Measurements from ENCODE around the gene UBTD2.
A peak's percentile ranks its signal among the peaks of the same experiment; 100 is the strongest.
"Not testable (repeated sequence)": the region's sequence is repeated elsewhere in the genome, so short reads cannot be mapped to it uniquely, and the experiment has no call there.

The UBTD2 gene

DNA sequence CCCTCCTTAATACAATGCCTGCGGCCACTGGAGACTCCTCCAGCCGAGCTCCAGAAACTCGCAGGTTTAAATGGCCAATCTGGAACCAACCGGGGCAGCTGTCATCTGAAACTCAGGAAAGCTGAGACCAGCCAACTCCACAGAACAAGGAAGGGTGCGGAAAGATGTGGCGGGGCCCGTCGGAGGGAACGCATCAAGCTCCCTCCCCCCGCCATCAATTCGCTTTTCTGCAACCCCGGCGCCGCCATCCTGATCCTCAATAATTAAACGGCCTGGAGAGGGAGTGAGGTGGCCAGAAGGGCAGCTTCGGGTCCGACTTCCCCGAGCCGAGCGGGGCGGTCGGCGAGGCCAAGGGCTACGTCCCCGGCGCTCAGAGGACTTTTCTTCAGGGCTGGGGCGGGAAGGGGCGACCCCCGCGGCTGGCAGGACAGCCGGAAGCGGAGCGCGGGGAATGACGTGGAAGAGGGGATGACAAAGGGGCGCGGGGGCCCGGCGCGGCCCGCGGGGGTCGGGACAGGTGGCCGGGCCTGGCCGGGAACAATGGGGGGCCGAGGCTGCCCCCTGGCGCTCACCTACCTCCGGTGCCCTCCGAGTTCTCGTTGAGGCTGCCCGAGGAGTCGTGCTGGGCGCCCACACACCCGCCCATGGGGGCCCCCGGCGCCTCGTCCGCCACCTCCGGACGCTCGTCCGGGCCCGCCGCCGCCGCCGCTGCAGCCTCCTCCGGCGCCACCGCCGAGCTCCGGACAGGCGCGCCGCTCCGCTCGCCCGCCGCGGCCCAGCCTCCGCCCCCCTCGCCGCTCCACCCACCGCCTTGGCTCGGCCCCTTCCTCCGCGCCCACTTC is at the start of gene UBTD2:
Gene UBTD2 (minus strand): TSS at position 745 of the 842 bp plus-strand sequence. CDS start 99 bp downstream, at position 646.
- no peak for DNase-seq

GRCh38 chr5:172326901-172327300 is 43.3 kb upstream of the UBTD2 start:
- not testable (repeated sequence) for DNase-seq

GRCh38 chr5:172325452-172325851 is 41.9 kb upstream of the UBTD2 start:
- DNase-seq, result no peak

DNA sequence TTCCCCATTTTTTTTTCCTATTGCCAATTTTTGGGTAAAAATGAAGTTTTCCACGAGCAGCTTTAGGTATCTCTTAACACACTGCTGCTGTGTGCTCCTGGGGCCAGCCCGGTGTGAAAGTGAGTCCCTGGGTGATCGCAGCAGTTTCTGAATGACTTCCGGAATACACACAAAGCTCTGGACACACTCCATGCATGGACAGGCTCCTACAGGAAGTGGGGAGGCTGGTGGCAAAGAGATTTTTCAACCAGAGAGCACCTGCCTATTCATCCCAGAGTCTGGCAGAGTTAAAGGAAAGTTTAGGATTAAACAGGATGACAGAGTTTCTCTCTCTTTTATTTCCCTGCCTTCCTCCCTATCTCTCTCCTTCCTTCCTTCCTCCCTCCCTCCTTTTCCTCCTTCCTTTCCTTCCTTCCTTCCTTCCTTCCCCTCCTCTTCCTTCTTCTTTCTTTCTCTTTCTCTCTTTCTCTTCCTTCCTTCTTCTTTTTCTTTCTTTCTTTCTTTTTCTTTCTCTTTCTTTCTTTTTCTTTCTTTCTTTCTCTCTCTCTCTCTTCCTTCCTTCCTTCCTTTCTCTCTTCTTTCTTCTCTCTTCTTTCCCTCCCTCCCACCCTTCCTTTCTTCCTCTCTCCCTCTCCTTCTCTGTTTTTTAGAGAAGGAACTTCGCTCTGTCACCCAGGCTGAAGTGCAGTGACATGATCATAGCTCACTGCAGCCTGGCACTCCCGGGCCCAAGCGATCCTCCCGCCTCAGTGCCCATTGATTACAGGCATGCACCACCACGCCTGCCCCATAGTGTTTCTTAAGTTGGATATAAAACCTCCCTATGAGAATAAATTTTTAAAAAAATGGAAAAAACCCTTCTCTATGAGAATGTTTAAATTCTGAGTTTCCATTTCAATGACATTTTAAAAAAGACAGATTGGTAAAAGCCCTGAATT is 38.7 kb upstream of the UBTD2 start:
- DNase-seq, result no peak

DNA sequence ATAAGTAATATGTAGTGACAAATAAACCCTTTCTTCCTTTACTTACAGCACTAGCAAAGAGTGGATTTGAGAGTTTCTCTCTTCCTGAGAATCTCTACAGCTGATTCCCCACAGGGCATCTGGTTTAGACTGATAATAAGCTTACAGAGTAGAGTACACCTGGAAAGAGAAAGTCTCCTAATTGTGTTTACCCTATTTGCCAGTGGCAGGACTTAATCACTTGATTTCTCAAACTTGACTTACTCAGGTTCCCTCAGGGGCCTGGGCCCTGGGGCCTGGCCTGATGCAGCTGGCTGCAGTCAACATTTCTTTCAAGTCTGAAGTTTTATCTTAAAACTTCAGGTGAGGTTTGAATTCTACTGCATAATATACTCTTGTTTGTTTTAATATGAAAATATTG is 38.0 kb upstream of the UBTD2 start:
- DNase-seq, result no peak

DNA sequence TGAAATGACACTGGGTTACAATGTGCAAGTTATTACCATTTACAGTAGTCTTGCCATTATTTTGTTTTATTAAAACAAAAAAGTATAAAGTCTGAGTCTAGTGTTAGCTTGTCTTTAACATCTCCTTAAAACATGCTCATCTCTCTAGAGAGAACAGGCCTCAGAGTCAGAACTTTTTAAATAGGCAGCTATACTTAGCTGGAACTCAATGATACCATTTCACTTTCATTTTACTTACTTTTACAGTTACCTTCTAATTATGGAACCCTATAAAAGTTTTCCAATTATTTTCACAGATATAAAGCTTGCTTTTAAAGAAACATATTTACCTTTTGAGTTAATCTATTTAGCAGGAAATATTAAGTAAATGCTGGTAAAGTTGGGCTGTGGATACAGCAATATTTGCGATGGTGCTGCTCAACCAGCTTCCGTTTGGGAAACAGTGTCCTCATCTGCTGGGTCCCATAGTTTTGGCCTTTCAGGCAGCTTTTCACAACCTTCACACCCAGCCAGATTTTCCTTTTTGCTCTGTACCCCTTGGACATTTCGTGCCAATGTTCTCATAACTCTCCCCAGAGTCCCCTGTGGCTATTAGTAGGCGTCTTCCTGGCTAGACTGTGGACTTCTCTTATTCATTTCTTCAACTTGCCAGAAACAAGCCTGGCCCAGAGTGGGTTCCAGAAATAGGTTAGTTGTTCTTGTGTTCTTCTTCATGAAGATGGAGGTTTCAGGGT is 36.3 kb upstream of the UBTD2 start:
- DNase-seq, result no peak

GRCh38 chr5:172315587-172316493 is 32.3 kb upstream of the UBTD2 start:
- DNase-seq, result no peak

DNA sequence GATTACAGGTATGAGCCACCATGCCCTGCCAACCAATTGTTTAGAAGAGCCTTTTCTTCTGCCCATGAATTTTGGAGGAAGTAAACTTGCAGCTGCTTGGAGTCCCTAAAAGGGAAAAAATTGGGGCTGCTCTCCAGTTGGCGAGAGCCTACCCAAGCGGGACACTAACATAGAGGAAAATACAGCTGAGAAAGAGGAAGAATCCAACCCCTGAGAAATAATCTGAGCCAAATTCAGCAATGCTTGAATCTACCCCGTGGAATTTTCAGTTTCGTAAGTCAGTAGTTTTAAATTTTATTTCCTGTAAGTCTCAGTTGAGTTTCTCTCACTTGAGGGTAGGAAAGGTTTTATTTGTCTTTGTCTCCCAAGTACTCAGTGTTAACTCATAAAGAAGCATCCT is 30.4 kb upstream of the UBTD2 start:
- no peak for DNase-seq

GRCh38 chr5:172312286-172312685 is 28.7 kb upstream of the UBTD2 start:
- DNase-seq, result no peak

DNA sequence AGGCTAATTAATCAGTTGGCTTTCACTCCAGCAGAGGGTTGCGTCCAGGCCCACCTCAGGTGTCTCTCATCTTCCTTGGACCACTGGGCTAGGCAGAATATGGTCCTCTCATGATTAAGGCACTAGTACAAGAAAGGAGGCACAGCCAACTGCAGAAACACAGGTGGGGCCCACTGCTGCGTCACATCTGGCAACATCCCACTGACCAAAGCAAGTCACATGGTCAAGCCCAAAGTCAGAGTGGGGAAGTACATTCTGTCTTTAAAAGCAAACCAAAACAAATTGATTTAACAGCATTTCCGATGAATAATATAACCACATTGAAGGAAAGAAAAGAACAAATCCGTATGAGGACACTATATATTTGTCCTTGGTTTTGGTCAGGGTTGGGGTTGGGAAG is 28.0 kb upstream of the UBTD2 start:
- DNase-seq, result no peak

DNA sequence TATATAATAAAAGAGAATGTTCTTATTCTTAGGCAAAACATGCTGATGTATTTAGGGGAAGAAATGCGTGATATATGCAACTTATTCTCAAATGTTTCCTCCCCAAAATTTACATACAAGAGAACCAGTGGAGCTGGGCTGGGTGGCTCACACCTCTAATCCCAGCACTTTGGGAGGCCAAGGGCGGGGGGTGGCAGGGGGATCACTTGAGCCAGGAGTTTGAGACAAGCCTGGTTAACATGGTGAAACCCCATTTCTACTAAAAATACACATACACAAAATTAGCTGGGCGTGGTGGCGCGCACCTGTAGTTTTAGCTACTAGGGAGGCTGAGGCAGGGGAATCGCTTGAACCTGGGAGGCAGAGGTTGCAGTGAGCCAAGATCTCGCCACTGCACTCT is 27.5 kb upstream of the UBTD2 start:
- no peak for DNase-seq

DNA sequence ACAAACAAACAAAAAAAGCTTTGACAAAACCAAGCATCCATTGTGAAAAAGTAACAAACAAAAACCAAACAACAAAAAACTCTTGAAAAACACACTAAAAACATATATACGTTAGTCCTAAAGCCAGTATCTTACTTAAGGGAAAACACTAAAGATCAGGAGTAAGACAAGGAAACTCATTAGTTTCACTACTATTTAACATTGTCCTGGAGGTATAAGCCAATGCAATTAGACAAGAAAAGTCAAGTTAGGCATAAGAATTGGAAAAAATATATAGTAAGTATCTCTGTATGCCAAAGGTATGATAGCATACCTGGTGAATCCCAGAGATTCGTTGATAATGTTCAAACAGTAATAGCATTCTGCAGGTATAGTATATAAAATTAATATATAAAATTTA is 21.8 kb upstream of the UBTD2 start:
- DNase-seq, result no peak

GRCh38 chr5:172303572-172304335 is 20.2 kb upstream of the UBTD2 start:
- no peak for DNase-seq

DNA sequence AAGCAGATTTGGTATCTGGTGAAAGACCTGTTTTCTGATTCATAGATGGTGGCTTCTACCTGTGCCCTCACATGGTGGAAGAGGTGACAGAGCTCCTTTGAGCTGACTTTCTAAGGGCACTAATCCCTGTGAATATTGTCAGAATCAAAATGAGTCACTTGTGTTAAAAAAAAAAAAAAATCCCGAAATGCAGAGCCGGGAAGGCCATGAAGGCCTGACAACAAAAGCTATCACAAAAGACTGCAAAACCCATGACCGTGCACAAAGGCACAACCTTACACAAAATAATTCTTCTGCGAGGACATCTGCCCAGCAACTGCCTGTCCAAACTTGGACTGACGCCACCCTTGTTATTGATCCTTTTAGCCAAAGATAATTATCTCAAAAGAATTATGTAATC is 19.6 kb upstream of the UBTD2 start:
- DNase-seq, result no peak

DNA sequence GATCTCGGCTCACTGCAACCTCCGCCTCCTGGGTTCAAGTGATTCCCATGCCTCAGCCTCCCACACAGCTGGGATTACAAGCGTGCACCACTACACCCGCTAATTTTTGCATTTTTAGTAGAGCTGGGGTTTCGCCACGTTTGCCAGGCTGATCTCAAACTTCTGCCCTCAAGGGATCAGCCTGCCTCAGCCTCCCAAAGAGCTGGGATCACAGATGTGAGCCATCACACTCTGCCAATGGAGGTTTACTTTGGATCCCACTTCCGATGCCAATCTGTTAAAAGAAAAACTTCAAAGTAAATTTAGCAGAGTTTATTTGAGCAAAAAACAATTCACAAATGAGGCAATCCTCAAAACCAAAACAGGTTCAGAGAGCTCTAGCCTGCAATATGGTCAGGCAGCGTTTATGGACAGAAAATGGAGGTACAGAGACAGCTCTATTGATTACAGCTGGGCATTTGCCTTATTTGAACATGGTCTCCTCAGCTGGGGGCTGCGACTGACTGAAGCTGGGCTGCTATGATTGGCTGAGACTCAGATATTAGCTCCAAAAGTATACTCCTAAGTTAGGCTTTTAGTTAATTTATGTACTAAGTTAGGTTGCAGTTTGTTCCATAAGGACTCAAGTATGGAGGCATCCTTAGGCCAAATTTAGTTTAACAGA is 18.6 kb upstream of the UBTD2 start:
- no peak for DNase-seq

DNA sequence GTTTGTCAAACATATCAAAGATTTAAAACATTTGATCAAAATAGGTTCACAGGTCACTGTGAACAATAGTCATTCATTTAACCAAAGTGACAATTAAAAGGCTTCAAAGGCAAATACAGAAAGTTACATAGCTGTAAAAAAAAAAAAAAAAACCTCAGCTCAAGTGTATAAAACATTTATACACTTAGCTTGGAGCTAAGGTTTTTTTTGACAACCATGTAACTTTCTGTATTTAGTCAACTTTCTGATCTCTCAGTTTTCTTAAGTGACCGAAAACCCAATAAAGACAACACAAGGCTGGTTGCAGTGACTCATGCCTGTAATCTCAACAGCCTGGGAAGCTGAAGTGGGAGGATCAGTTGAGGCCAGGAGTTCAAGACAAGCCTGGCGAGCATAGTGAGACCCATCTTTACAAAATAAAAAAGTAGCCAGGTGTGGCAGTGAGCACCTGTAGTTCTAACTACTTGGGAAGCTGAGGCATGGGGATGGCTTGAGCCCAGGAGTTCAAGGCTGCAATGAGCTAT is 16.4 kb upstream of the UBTD2 start:
- no peak for DNase-seq

GRCh38 chr5:172294831-172295230 is 11.3 kb upstream of the UBTD2 start:
- no peak for DNase-seq

DNA sequence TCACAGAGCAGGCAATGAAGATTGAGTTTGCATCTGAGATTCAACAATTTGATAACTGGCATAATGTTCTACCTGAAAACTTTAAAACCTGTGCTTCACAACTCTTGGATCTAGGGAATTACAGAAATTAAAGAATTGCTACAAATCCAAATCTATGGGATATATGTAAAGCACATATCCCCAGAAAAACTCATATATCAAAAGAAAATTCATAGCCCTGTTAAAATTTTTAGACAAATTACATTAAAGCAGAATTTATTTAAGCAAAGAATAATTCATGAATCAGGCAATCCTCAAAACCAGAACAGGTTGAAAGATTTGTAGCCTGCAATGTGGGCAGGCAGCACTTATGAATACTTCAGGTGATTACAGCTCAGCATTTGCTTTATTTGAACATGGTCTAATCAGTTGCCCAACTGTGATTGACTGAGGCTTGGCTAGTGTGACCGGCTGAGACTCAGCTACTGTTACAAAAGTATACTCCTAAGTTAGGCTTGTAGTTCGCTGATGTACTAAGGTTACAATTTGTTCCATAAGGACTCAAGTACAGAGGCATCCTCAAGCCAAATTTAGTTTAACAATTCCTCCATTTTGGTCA is 10.3 kb upstream of the UBTD2 start:
- DNase-seq, result no peak

DNA sequence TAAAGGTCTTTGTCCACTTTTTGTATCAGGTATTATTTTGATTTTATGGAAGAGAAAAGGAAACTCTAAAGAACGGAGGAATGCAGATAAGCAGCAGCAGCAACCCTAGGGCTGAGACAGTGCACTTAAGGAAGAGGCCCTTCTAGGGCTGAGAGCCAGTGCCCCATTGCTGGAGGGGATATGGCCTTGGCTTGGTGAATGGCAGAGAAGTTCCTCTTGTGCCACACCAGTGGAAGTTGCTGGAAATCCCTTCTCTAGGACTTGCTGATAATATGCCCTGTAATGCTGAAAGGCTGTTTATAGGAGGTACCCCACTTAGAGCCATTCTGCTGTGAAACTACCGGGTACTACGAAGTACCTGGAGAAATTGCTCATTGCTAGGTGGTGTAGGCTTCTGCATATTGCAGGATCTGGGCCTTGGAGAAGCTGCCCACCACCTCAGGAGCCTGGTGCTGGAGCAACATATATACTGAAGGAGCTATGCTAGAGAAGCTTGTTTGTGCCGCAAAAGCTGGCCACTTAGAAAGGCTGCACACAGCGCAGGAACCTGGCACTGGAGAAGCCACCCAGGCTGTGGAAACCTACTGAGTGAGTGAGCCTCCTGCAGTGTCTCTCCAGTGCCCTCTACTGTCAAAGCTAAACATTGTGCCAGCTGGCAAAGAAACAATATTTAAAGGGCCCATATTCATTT is 9.6 kb upstream of the UBTD2 start:
- peak; percentile 72 to 82 for DNase-seq
